HG03520 (cell line): Measurements from ENCODE around the gene PTTG1IP.

Source experiments
- ATAC-seq: cut with Tn5 transposase; IDR thresholded peaks from one replicate; pipeline ENCODE4 v1.9.1; 2021; ENCODE audit warnings: mild to moderate bottlenecking, moderate library complexity; ENCODE audit not compliant: unreplicated experiment

PTTG1IP gene

GRCh38 chr21:44803651-44804050 lies 69.8 kb downstream of the PTTG1IP start:
- no peak for ATAC-seq

GRCh38 chr21:44802396-44803153 lies 70.9 kb downstream of the PTTG1IP start:
- no peak for ATAC-seq

- ATAC-seq = peak; percentile 71
These were observed 71.8 kb downstream of the PTTG1IP start, which contains the start of gene UBE2G2 for GRCh38 chr21:44801468-44802395. TSS of gene UBE2G2 (minus strand) at chr21:44801820. CDS start at chr21:44801748, 72 bp downstream.

GRCh38 chr21:44800971-44801467 lies 72.5 kb downstream of the PTTG1IP start:
- no peak for ATAC-seq

GRCh38 chr21:44800103-44800502 lies 73.4 kb downstream of the PTTG1IP start:
- no peak for ATAC-seq

GRCh38 chr21:44799646-44800045 lies 73.8 kb downstream of the PTTG1IP start:
- ATAC-seq = no peak
